Measurements from ENCODE around the gene SGIP1.

SGIP1 gene

GRCh38 chr1:66533804-66534740 is at the start of gene SGIP1:
Gene SGIP1 (plus strand): TSS chr1:66534153. CDS start chr1:66534359, 206 bp downstream.
- no peak for TF ChIP-seq CTCF (IDR thresholded peaks at IDR 0.05; ENCODE audit: low read depth, low read length)
- peak within 1 kb of the TSS; percentile 99 for H3K4me3 ChIP-seq (ENCODE audit: low read depth, low read length)

- H3K4me3 ChIP-seq (ENCODE audit: low read depth, low read length): no peak overlapping the region
- TF ChIP-seq CTCF (IDR thresholded peaks at IDR 0.05; ENCODE audit: low read depth, low read length): no peak
These were observed 44.8 kb upstream of the SGIP1 start for GRCh38 chr1:66489151-66489550.

- no peak overlapping the region for H3K4me3 ChIP-seq (ENCODE audit: low read depth, low read length)
- no peak for TF ChIP-seq CTCF (IDR thresholded peaks at IDR 0.05; ENCODE audit: low read depth, low read length)
These were observed 43.9 kb upstream of the SGIP1 start for GRCh38 chr1:66489972-66490601.

- TF ChIP-seq CTCF (IDR thresholded peaks at IDR 0.05; ENCODE audit: low read depth, low read length): no peak
- H3K4me3 ChIP-seq (ENCODE audit: low read depth, low read length): no peak overlapping the region
These were observed 43.1 kb upstream of the SGIP1 start for GRCh38 chr1:66490816-66491215.

GRCh38 chr1:66492424-66492823 is 41.5 kb upstream of the SGIP1 start:
- no peak for TF ChIP-seq CTCF (IDR thresholded peaks at IDR 0.05; ENCODE audit: low read depth, low read length)
- H3K4me3 ChIP-seq (ENCODE audit: low read depth, low read length): no peak overlapping the region

GRCh38 chr1:66493731-66494130 is 40.2 kb upstream of the SGIP1 start:
- TF ChIP-seq CTCF (IDR thresholded peaks at IDR 0.05; ENCODE audit: low read depth, low read length): no peak

GRCh38 chr1:66494482-66494881 is 39.5 kb upstream of the SGIP1 start:
- no peak for TF ChIP-seq CTCF (IDR thresholded peaks at IDR 0.05; ENCODE audit: low read depth, low read length)

More at GRCh38 chr1:66493731-66494130, 40.2 kb upstream of the SGIP1 start:
- H3K4me3 ChIP-seq (ENCODE audit: low read depth, low read length): no peak overlapping the region

More at GRCh38 chr1:66494482-66494881, 39.5 kb upstream of the SGIP1 start:
- no peak overlapping the region for H3K4me3 ChIP-seq (ENCODE audit: low read depth, low read length)

Measured in WI38 (cell line).